B cell (primary cell): ENCODE results near the gene SDC4. TPM values are rescaled to one million over a fixed set of nuclear protein-coding genes. Genes with fewer than 3 reads are reported as not detected.

ENCODE experiments used
- ATAC-seq: fragments of 200-7000 bp; cut with Tn5 transposase; one replicate; pipeline ENCODE4 v1.10.0; 2021; ENCODE audit warnings: low read depth, mild to moderate bottlenecking, moderate number of reproducible peaks, moderate library complexity
- CTCF ChIA-PET: fragments of 350-600 bp; sonication (Branson Sonifier 250); formaldehyde crosslinking; loops from one replicate; lab custom pipeline; 2021; ENCODE audit warnings: antibody characterized with exemption, inconsistent platforms; lab: Charles Lee
- POLR2A ChIA-PET: fragments of 350-600 bp; sonication (Branson Sonifier 250); formaldehyde crosslinking; loops from one replicate; lab custom pipeline; 2021; ENCODE audit warnings: antibody characterized with exemption; lab: Charles Lee
- DNase-seq: peaks from one replicate; pipeline ENCODE4 v3.0.0; 2013
- H2AFZ ChIP-seq: 2 replicates; pipeline ENCODE4 v1.6.1; 2012; ENCODE audit warnings: mild to moderate bottlenecking, low read depth, low read length; ENCODE audit not compliant: insufficient read depth, poor library complexity, severe bottlenecking
- H3K27ac ChIP-seq, 2 donors: 1 replicate in 1 of 2; 2 replicates in 1 of 2; pipeline ENCODE4 v1.5.1; 2012 to 2013; ENCODE audit warnings: low read length in 2 of 2, mild to moderate bottlenecking in 2 of 2, moderate library complexity in 1 of 2
- H3K27me3 ChIP-seq, 4 experiments: fragments of 200-600 bp in 1 of 4; sonication (generic) in 1 of 4; replicated peaks in 1 of 4; 1 replicate in 2 of 4; 2 replicates in 2 of 4; pipeline versions ENCODE4 v1.6.1 to v1.7.0; 2013 to 2016; ENCODE audit warnings: low read length in 3 of 4, mild to moderate bottlenecking in 2 of 4, mixed read lengths in 1 of 4, moderate library complexity in 1 of 4; ENCODE audit not compliant: insufficient read depth in 4 of 4, control insufficient read depth in 3 of 4; ENCODE audit errors: control extremely low read depth in 1 of 4
- H3K36me3 ChIP-seq, 2 experiments: replicated peaks in 1 of 2; 1 replicate in 1 of 2; 2 replicates in 1 of 2; pipeline versions ENCODE4 v1.6.1 to v1.7.1; 2013; ENCODE audit warnings: low read length in 1 of 2; ENCODE audit not compliant: insufficient read depth in 2 of 2, control insufficient read depth in 1 of 2; ENCODE audit errors: control extremely low read depth in 1 of 2, extremely low read depth in 1 of 2
- H3K4me1 ChIP-seq, 2 donors: fragments of 200-600 bp in 1 of 2; sonication (generic) in 1 of 2; 1 replicate in 1 of 2; 2 replicates in 1 of 2; pipeline versions ENCODE4 v1.5.1 to v1.6.1; 2013 to 2017; ENCODE audit warnings: low read length in 2 of 2; ENCODE audit not compliant: control insufficient read depth in 2 of 2, insufficient read depth in 2 of 2
- H3K4me2 ChIP-seq: replicated peaks from 2 replicates; pipeline ENCODE3; 2012; ENCODE audit warnings: mild to moderate bottlenecking, low read depth, low read length; ENCODE audit not compliant: poor library complexity, severe bottlenecking
- H3K4me3 ChIP-seq, 5 experiments: fragments of 200-600 bp in 1 of 5; sonication (generic) in 1 of 5; 1 replicate in 3 of 5; 2 replicates in 2 of 5; pipeline versions ENCODE4 v1.5.1 to v1.7.0; 2011 to 2016; ENCODE audit warnings: low read length in 4 of 5, mild to moderate bottlenecking in 4 of 5, low read depth in 2 of 5, control low read depth in 1 of 5, moderate library complexity in 1 of 5; ENCODE audit not compliant: insufficient read depth in 1 of 5; ENCODE audit errors: control extremely low read depth in 1 of 5, extremely low read depth in 1 of 5
- H3K79me2 ChIP-seq: fragments of 200-600 bp; sonication (generic); one replicate; pipeline ENCODE4 v1.6.0; 2016; ENCODE audit warnings: low read length; ENCODE audit not compliant: control insufficient read depth, insufficient read depth
- H3K9ac ChIP-seq: fragments of 200-600 bp; sonication (generic); 2 replicates; pipeline ENCODE4 v1.6.1; 2017; ENCODE audit warnings: mild to moderate bottlenecking, low read length, moderate library complexity
- H3K9me3 ChIP-seq, 3 donors: one replicate each; pipeline versions ENCODE4 v1.6.1 to v1.7.1; 2013; ENCODE audit warnings: low read length in 2 of 3; ENCODE audit not compliant: control insufficient read depth in 2 of 3, insufficient read depth in 1 of 3; ENCODE audit errors: control extremely low read depth in 1 of 3
- H4K20me1 ChIP-seq: 2 replicates; pipeline ENCODE4 v1.6.0; 2012; ENCODE audit warnings: mild to moderate bottlenecking, low read length; ENCODE audit not compliant: insufficient read depth, control insufficient read depth, poor library complexity, severe bottlenecking
- H3K27ac Mint-ChIP-seq: one replicate; pipeline ENCODE4 v1.8.0; 2021; ENCODE audit warnings: mixed read lengths
- H3K27me3 Mint-ChIP-seq: one replicate; pipeline ENCODE4 v1.8.0; 2021; ENCODE audit warnings: mixed read lengths
- H3K4me1 Mint-ChIP-seq: one replicate; pipeline ENCODE4 v1.8.0; 2021; ENCODE audit warnings: mixed read lengths
- H3K4me3 Mint-ChIP-seq: one replicate; pipeline ENCODE4 v1.8.0; 2021; ENCODE audit warnings: mixed read lengths
- H3K9me3 Mint-ChIP-seq: one replicate; pipeline ENCODE4 v1.8.0; 2022; ENCODE audit warnings: mixed read lengths; ENCODE audit not compliant: insufficient read depth
- EZH2 ChIP-seq: IDR thresholded peaks from 2 replicates; pipeline ENCODE4 v1.6.1; 2012; ENCODE audit warnings: borderline replicate concordance, low read depth, mild to moderate bottlenecking, moderate library complexity, low read length; ENCODE audit not compliant: insufficient read depth, poor library complexity, severe bottlenecking
- WGBS: methylation state at CpG from one replicate; pipeline ENCODE4 v1.1.5; 2013; ENCODE audit warnings: missing lambda C conversion rate; ENCODE audit not compliant: insufficient coverage; 5-methylcytosine and 5-hydroxymethylcytosine counted together
- intact Hi-C: fragments of 100-400 bp; cut with micrococcal nuclease; formaldehyde crosslinking; loops from one replicate; pipeline ENCODE4 v1.10.0; 2022
- polyA plus RNA-seq: library from polyadenylated mRNA; depleted of rRNA; stranded (reverse); fragments of >200 nt; gene quantifications from 2 replicates; pipeline ENCODE4 v1.2.3, GENCODE V29; 2012
- total RNA-seq, 2 donors: library from RNA; stranded (reverse); fragments of 120-200 nt in 1 of 2; gene quantifications; 1 replicate in 1 of 2; 2 replicates in 1 of 2; pipeline versions ENCODE4 v1.2.3 to v1.2.4, GENCODE V29; 2013 to 2022
- TF ChIP-seq, protein P1 (sequence below): fragments of 200-600 bp; IDR thresholded peaks from one replicate; pipeline ENCODE4 v1.8.0; 2022; ENCODE audit warnings: antibody characterized with exemption, mild to moderate bottlenecking

SDC4 gene
- total and polyA plus RNA-seq, 2 donors (not counting 1 experiment from before 2014, with no cell fraction given): 0.04 TPM; not detected in 1

DNA sequence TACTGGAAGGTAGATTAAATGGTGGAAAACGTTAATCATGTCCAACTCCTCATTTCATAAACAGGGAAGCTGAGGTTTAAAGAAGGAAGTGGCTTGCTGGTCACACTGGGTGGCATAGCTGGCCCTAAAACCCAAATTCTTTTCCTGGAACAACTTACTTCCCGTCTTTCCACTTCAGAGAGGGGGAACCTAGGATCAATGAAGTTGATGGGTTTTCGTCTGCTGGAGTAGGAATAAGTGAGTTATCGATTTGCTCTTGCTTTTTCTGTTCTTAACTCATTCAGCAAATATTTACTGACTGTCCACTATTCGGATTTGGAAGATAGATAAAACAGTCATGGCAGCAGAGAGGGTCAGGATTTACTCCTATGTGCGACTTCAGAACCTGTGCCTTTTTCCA lies 13.6 kb upstream of the SDC4 start:
- TF ChIP-seq EZH2: no peak
- TF ChIP-seq, protein P1, sequence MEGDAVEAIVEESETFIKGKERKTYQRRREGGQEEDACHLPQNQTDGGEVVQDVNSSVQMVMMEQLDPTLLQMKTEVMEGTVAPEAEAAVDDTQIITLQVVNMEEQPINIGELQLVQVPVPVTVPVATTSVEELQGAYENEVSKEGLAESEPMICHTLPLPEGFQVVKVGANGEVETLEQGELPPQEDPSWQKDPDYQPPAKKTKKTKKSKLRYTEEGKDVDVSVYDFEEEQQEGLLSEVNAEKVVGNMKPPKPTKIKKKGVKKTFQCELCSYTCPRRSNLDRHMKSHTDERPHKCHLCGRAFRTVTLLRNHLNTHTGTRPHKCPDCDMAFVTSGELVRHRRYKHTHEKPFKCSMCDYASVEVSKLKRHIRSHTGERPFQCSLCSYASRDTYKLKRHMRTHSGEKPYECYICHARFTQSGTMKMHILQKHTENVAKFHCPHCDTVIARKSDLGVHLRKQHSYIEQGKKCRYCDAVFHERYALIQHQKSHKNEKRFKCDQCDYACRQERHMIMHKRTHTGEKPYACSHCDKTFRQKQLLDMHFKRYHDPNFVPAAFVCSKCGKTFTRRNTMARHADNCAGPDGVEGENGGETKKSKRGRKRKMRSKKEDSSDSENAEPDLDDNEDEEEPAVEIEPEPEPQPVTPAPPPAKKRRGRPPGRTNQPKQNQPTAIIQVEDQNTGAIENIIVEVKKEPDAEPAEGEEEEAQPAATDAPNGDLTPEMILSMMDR: no peak
- no peak overlapping the region for H3K27ac Mint-ChIP-seq
- DNase-seq: no peak
- no peaks in the 10 kb centered on the region for H3K27me3 Mint-ChIP-seq
- H3K4me3 Mint-ChIP-seq: peak overlapping the region; percentile 32
- 100% methylated on average over 1 of the region's 6 CpGs for WGBS
- H3K4me2 ChIP-seq: no peak overlapping the region
- peaks cover 35 to 37% of the 10 kb centered on the region in 2 donors for H3K4me1 ChIP-seq
- H3K27ac ChIP-seq: no peak overlapping the region
- no peak for ATAC-seq
- H3K9me3 ChIP-seq: no peaks in the 10 kb centered on the region
- peaks cover 36% of the 10 kb centered on the region for H3K4me1 Mint-ChIP-seq
- H3K9me3 Mint-ChIP-seq: no peaks in the 10 kb centered on the region
- no peak overlapping the region for H3K9ac ChIP-seq
- POLR2A ChIA-PET: interaction anchor here (1.9 kb wide), 1 partner anchor 75 kb away, joined by 4 read pairs; no protein-coding TSS in a partner anchor
- no peak overlapping the region for H3K4me3 ChIP-seq
- intact Hi-C loops: loop anchor here (1.0 to 5.0 kb wide), 5 partner anchors 41 to 611 kb away; partner anchors contain the start of genes YWHAB and ZNF335
- H3K79me2 ChIP-seq: peaks cover 32% of the 10 kb centered on the region
- CTCF ChIA-PET: interaction anchor here (0.7 to 20.6 kb wide), 13 partner anchors 13 to 409 kb away, joined by 3 to 814 read pairs (median 11); partner anchors contain the start of genes PIGT, TP53TG5 and WFDC10A
- H3K36me3 ChIP-seq: peaks cover 5 to 19% of the 10 kb centered on the region in 2 experiments
- H2AFZ ChIP-seq: no peak overlapping the region
- H4K20me1 ChIP-seq: peaks cover 33% of the 10 kb centered on the region
- H3K27me3 ChIP-seq: peaks cover 0 to 5% (median 0%) of the 10 kb centered on the region in 4 experiments

- Mint-ChIP-seq H3K4me3 (no peak overlapping the region), H3K27me3 (no peaks in the 10 kb centered on the region), H3K9me3 (no peaks in the 10 kb centered on the region), H3K4me1 (peaks cover 18% of the 10 kb centered on the region), H3K27ac (no peak overlapping the region)
- ATAC-seq (no peak), DNase-seq (no peak)
- Histone ChIP-seq H3K79me2 (peaks cover 14% of the 10 kb centered on the region), H3K4me3 (no peak overlapping the region), H3K9me3 (no peaks in the 10 kb centered on the region), H3K27ac (no peak overlapping the region), H3K9ac (no peak overlapping the region), H3K36me3 (no peaks in the 10 kb centered on the region), H4K20me1 (peaks cover 11% of the 10 kb centered on the region), H3K27me3 (peaks cover 0 to 5% (median 0%) of the 10 kb centered on the region in 4 experiments), H3K4me2 (no peak overlapping the region), H3K4me1 (peaks cover 13 to 15% of the 10 kb centered on the region in 2 donors), H2AFZ (no peak overlapping the region)
- intact Hi-C loops: loop anchor here (5.0 kb wide), 1 partner anchor 613 kb away; the partner anchor contains the start of gene ZNF335
- WGBS: over 99% methylated on average over 8 of the region's 9 CpGs
- TF ChIP-seq EZH2: no peak
- TF ChIP-seq, protein P1: no peak
- POLR2A ChIA-PET: no interaction called here
- CTCF ChIA-PET: interaction anchor here (0.8 to 20.6 kb wide), 5 partner anchors 15 to 93 kb away, joined by 4 to 814 read pairs (median 79); partner anchors contain the start of genes PIGT and TP53TG5
Measured at GRCh38 chr20:45359406-45360148, 11.4 kb upstream of the SDC4 start.
